Cardiac muscle cell (in vitro differentiated cells and primary cell): Measurements from ENCODE around the gene RGS7. TPM values are rescaled to one million over a fixed set of nuclear protein-coding genes. Genes with fewer than 3 reads are reported as not detected.

ENCODE experiments used
- DNase-seq, 2 donors: peaks; one replicate each; pipeline versions ENCODE4 v3.0.0 to v3.0.0-alpha.2; 2010 to 2017; ENCODE audit warnings: low read depth in 1 of 2, low spot score in 1 of 2
- H3K27ac ChIP-seq: fragments of 200-600 bp; sonication (generic); 2 replicates; pipeline ENCODE4 v1.5.1; 2016
- H3K27me3 ChIP-seq: fragments of 200-600 bp; sonication (generic); 2 replicates; pipeline ENCODE4 v1.6.0; 2016; ENCODE audit warnings: control low read depth
- H3K36me3 ChIP-seq: fragments of 200-600 bp; sonication (generic); 2 replicates; pipeline ENCODE4 v1.5.1; 2016; ENCODE audit warnings: control low read depth
- H3K4me1 ChIP-seq: fragments of 200-600 bp; sonication (generic); 2 replicates; pipeline ENCODE4 v1.8.1; 2017; ENCODE audit warnings: low read depth, mild to moderate bottlenecking, mixed run types
- H3K4me3 ChIP-seq: fragments of 200-600 bp; sonication (generic); 2 replicates; pipeline ENCODE4 v1.5.1; 2016; ENCODE audit warnings: mild to moderate bottlenecking
- H3K9me3 ChIP-seq: fragments of 200-600 bp; sonication (generic); 2 replicates; pipeline ENCODE4 v1.5.1; 2017; ENCODE audit warnings: low read depth, mild to moderate bottlenecking, control low read depth
- polyA plus RNA-seq: library from polyadenylated mRNA; unstranded; fragments of >200 nt; fragmentation: Nextera tagmentation; extraction: Ambion mirVana; gene quantifications from 2 replicates; pipeline ENCODE4 v1.2.1, GENCODE V29; 2016
- total RNA-seq: library from RNA; depleted of rRNA; stranded (reverse); fragments of >200 nt; gene quantifications from 2 replicates; pipeline ENCODE4 v1.2.3, GENCODE V29; 2016
- TF ChIP-seq, protein P1 (sequence below): IDR thresholded peaks from 2 replicates; pipeline ENCODE4 v1.5.1; 2012; ENCODE audit warnings: low read depth, mild to moderate bottlenecking, low read length

RGS7 gene
- total and polyA plus RNA-seq, 2 experiments from 2014 or later, result not detected

DNA sequence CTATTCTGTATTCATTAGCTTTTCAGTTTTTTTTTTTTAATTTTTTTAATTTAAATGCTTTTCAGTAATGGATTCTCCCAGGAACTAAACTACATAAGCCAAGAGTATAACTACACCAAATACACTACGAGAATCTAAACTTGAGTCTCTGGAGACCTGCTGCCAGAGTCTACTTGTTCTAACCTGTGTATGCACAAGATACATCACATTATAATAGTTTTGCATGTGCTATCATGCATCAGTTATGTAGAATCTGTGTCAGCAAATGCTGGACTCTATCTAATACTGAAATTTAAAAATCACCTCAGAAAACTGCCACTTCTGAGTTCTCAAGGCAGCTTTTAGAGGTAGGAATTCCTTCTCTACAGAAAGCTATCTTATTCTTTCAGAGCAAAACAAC lies 598.7 kb downstream of the RGS7 start:
- no peaks in the 10 kb centered on the region for H3K9me3 ChIP-seq
- no peaks in the 10 kb centered on the region for H3K36me3 ChIP-seq
- TF ChIP-seq, protein P1, sequence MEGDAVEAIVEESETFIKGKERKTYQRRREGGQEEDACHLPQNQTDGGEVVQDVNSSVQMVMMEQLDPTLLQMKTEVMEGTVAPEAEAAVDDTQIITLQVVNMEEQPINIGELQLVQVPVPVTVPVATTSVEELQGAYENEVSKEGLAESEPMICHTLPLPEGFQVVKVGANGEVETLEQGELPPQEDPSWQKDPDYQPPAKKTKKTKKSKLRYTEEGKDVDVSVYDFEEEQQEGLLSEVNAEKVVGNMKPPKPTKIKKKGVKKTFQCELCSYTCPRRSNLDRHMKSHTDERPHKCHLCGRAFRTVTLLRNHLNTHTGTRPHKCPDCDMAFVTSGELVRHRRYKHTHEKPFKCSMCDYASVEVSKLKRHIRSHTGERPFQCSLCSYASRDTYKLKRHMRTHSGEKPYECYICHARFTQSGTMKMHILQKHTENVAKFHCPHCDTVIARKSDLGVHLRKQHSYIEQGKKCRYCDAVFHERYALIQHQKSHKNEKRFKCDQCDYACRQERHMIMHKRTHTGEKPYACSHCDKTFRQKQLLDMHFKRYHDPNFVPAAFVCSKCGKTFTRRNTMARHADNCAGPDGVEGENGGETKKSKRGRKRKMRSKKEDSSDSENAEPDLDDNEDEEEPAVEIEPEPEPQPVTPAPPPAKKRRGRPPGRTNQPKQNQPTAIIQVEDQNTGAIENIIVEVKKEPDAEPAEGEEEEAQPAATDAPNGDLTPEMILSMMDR, result no peak
- H3K4me3 ChIP-seq, result no peak overlapping the region
- H3K27me3 ChIP-seq, result no peaks in the 10 kb centered on the region
- no peak overlapping the region for H3K27ac ChIP-seq
- no peaks in the 10 kb centered on the region for H3K4me1 ChIP-seq
- no peak for DNase-seq

DNA sequence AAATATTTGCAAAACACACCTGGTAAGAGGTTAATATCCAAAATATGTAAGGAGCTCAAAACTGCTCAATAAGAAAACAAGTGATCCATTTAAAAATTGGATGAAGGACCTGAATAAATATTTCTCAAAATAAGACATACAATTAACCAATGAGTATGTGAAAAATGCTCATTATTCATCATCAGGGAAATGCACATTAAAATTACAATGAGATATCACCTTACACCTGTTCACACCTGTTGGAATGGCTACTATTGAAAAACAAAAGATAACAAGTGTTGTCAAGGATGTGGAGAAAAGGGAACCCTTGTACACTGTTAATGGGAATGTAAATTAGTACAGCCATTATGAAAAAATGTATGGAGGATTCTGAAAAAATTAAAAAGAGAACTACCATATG lies 609.1 kb downstream of the RGS7 start:
- no peak for DNase-seq
- TF ChIP-seq, protein P1, result no peak
- H3K36me3 ChIP-seq, result no peaks in the 10 kb centered on the region

DNA sequence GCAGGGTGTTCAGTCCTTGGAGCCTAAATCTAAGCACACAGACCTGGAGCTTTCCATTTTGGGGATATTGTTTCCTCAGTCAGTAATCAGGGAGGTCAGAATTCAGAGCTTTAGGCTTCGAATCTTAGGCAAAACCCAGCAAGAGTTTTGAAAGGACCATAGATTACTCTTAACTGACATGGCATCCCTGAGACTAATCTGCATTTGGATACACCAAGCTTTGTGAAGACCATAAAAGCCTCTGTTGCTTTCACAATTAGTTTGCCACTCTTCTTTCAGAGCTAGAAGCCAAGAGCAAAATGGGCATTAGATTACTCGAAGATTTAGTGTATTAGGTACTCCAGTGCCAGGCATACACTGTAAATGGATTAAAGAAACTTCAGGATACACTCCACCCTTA lies 613.3 kb downstream of the RGS7 start:
- DNase-seq, result no peak
- TF ChIP-seq, protein P1, result no peak
- no peaks in the 10 kb centered on the region for H3K9me3 ChIP-seq
- H3K27me3 ChIP-seq, result no peaks in the 10 kb centered on the region
- H3K4me1 ChIP-seq, result no peaks in the 10 kb centered on the region
- no peak overlapping the region for H3K27ac ChIP-seq
- H3K36me3 ChIP-seq, result no peaks in the 10 kb centered on the region
- no peak overlapping the region for H3K4me3 ChIP-seq

More for the DNA sequence above, 609.1 kb downstream of the RGS7 start:
- Histone ChIP-seq H3K27ac (no peak overlapping the region), H3K4me1 (no peaks in the 10 kb centered on the region), H3K4me3 (no peak overlapping the region), H3K9me3 (no peaks in the 10 kb centered on the region), H3K27me3 (no peaks in the 10 kb centered on the region)

DNA sequence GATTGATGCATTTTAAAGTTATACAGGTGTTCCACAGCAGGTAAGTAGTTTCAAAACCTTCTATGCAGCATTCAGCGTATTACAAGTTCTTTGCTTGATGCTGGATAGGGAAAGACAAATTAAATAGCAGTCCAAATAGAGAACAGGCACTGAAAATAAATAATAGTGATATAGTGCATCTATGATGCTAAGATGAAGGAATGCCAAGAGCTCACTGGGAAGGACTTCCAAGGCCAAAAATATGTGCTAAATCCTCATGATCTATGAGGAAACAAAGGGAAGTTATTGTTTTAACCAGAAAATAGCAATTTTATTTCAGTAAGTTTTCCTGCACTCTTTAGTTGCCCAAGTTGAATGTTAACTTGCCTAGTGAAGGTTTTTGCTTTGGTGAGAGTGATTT lies 617.3 kb downstream of the RGS7 start:
- Histone ChIP-seq H3K36me3 (no peaks in the 10 kb centered on the region), H3K27ac (no peak overlapping the region), H3K4me1 (no peaks in the 10 kb centered on the region), H3K27me3 (no peaks in the 10 kb centered on the region), H3K9me3 (no peaks in the 10 kb centered on the region), H3K4me3 (no peak overlapping the region)
- no peak for DNase-seq
- TF ChIP-seq, protein P1, result no peak

DNA sequence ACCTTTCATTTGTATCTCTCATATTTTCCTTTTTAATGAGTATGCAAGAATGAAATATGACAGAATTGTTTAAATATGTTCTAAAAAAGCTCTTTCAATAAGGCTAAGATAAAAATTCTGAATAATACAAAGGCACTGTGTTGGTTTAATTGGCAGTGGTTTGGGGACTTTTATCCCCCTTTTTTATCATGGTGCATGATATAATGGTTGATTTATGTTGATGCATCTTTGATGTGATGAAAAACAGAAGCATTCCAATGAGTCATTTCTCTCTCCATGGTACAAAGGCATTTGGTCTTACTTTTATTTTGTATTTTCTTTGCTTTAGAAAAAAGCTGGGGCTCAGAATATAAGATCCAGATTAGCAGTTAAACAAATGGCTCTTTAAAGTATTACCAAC lies 617.9 kb downstream of the RGS7 start:
- Histone ChIP-seq H3K4me1 (no peaks in the 10 kb centered on the region), H3K27ac (no peak overlapping the region), H3K36me3 (no peaks in the 10 kb centered on the region), H3K4me3 (no peak overlapping the region), H3K9me3 (no peaks in the 10 kb centered on the region), H3K27me3 (no peaks in the 10 kb centered on the region)
- DNase-seq, result peak in 1 of 2 donors; percentile 1
- TF ChIP-seq, protein P1, result no peak

DNA sequence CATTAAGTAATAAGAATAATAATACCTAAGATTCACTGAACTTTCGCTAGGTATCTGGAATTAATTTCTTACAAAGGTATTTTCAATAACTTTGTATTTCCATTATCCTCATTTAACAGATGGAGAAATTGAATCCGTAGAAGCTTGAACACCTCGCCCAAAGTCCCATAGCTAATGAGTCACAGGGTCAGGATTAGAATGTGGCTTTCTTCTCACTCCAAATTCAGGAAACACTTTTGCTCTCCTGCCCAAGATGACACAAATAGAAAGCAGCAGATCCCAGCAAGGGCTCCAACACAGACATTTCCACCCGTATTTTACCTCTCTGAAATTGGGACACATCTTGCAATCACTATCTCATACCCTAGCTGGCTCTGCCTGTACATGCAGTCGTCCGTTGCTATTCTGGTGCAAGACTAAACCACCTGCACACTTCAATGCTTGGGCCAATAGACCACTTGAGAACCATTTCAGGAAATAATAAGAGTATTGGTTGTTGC lies 619.2 kb downstream of the RGS7 start:
- no peak for DNase-seq
- no peaks in the 10 kb centered on the region for H3K9me3 ChIP-seq

More for the DNA sequence above, 619.2 kb downstream of the RGS7 start:
- Histone ChIP-seq H3K27me3 (no peaks in the 10 kb centered on the region), H3K36me3 (no peaks in the 10 kb centered on the region), H3K4me1 (no peaks in the 10 kb centered on the region), H3K27ac (no peak overlapping the region), H3K4me3 (no peak overlapping the region)
- TF ChIP-seq, protein P1, result no peak
